ENCODE measurements around the gene FRAS1. TPM values are rescaled to one million over a fixed set of nuclear protein-coding genes. Genes with fewer than 3 reads are reported as not detected.
"Not testable (repeated sequence)": the region's sequence is repeated elsewhere in the genome, so short reads cannot be mapped to it uniquely, and the experiment has no call there.

FRAS1 gene
- total RNA-seq, 1 donor from 2014 or later: 163 TPM

- Mint-ChIP-seq H3K9me3 (ENCODE audit: low read depth) (no peaks in the 10 kb centered on the region), H3K27me3 (no peaks in the 10 kb centered on the region), H3K27ac (no peak overlapping the region), H3K4me1 (ENCODE audit: low read depth) (peaks cover 20% of the 10 kb centered on the region), H3K36me3 (ENCODE audit: insufficient read depth) (peaks cover 30% of the 10 kb centered on the region), H3K4me3 (ENCODE audit: low read depth) (no peak overlapping the region)
- TF ChIP-seq CTCF (IDR thresholded peaks at IDR 0.05; ENCODE audit: unreplicated experiment): no peak
- DNase-seq (ENCODE audit: low spot score, unreplicated experiment): no peak
Measured at GRCh38 chr4:78298618-78299017, 241.5 kb downstream of the FRAS1 start.

GRCh38 chr4:78299565-78299972 is 242.4 kb downstream of the FRAS1 start:
- peaks cover 32% of the 10 kb centered on the region for H3K36me3 Mint-ChIP-seq (ENCODE audit: insufficient read depth)
- H3K27ac Mint-ChIP-seq: peak overlapping the region; percentile 39
- no peak overlapping the region for H3K4me3 Mint-ChIP-seq (ENCODE audit: low read depth)
- H3K9me3 Mint-ChIP-seq (ENCODE audit: low read depth): no peaks in the 10 kb centered on the region
- H3K4me1 Mint-ChIP-seq (ENCODE audit: low read depth): peaks cover 16% of the 10 kb centered on the region
- no peaks in the 10 kb centered on the region for H3K27me3 Mint-ChIP-seq
- no peak for DNase-seq (ENCODE audit: low spot score, unreplicated experiment)
- TF ChIP-seq CTCF (IDR thresholded peaks at IDR 0.05; ENCODE audit: unreplicated experiment): no peak

GRCh38 chr4:78307263-78307662 is 250.1 kb downstream of the FRAS1 start:
- not testable (repeated sequence) for H3K4me1 Mint-ChIP-seq (ENCODE audit: low read depth); DNase-seq (ENCODE audit: low spot score, unreplicated experiment); H3K27ac Mint-ChIP-seq; H3K4me3 Mint-ChIP-seq (ENCODE audit: low read depth); H3K27me3 Mint-ChIP-seq; H3K9me3 Mint-ChIP-seq (ENCODE audit: low read depth)
- peaks cover 38% of the 10 kb centered on the region for H3K36me3 Mint-ChIP-seq (ENCODE audit: insufficient read depth)

DNA sequence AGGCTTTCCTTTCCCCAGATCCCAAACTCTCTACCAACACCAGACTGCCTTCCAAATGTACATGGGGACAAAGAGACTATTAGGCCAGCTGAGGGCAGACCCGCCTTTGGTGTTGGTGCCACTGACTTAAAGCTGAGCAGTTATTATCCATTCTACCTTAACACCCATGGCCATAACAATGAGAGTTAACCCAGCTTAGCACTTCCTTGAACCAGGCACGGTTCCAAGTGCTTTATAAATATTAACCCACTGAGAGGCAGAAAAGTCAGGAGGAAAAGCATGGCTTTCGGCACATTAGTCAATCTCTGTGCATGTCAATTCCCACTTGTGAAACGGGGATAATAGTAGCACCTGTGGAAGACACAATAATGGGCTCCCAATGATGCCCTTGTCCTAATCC is 251.4 kb downstream of the FRAS1 start:
- peaks cover 6% of the 10 kb centered on the region for H3K4me1 Mint-ChIP-seq (ENCODE audit: low read depth)
- no peak for TF ChIP-seq CTCF (IDR thresholded peaks at IDR 0.05; ENCODE audit: unreplicated experiment)
- peaks cover 37% of the 10 kb centered on the region for H3K36me3 Mint-ChIP-seq (ENCODE audit: insufficient read depth)
- DNase-seq (ENCODE audit: low spot score, unreplicated experiment): no peak
- no peak overlapping the region for H3K4me3 Mint-ChIP-seq (ENCODE audit: low read depth)
- H3K9me3 Mint-ChIP-seq (ENCODE audit: low read depth): no peaks in the 10 kb centered on the region
- H3K27ac Mint-ChIP-seq: peak overlapping the region; percentile 57
- no peaks in the 10 kb centered on the region for H3K27me3 Mint-ChIP-seq

- no peak for TF ChIP-seq CTCF (IDR thresholded peaks at IDR 0.05; ENCODE audit: unreplicated experiment)
- H3K27ac Mint-ChIP-seq: peak overlapping the region; percentile 47
Measured at GRCh38 chr4:78309352-78309751, 252.2 kb downstream of the FRAS1 start.

GRCh38 chr4:78310007-78310739 is 253.1 kb downstream of the FRAS1 start:
- no peak for DNase-seq (ENCODE audit: low spot score, unreplicated experiment)
- Mint-ChIP-seq H3K27ac (no peak overlapping the region), H3K4me1 (ENCODE audit: low read depth) (peaks cover 6% of the 10 kb centered on the region), H3K4me3 (ENCODE audit: low read depth) (no peak overlapping the region), H3K9me3 (ENCODE audit: low read depth) (no peaks in the 10 kb centered on the region), H3K27me3 (no peaks in the 10 kb centered on the region), H3K36me3 (ENCODE audit: insufficient read depth) (peaks cover 42% of the 10 kb centered on the region)
- TF ChIP-seq CTCF (IDR thresholded peaks at IDR 0.05; ENCODE audit: unreplicated experiment): no peak

More at GRCh38 chr4:78309352-78309751, 252.2 kb downstream of the FRAS1 start:
- H3K4me1 Mint-ChIP-seq (ENCODE audit: low read depth): peaks cover 6% of the 10 kb centered on the region
- no peak for DNase-seq (ENCODE audit: low spot score, unreplicated experiment)
- no peaks in the 10 kb centered on the region for H3K27me3 Mint-ChIP-seq
- no peaks in the 10 kb centered on the region for H3K9me3 Mint-ChIP-seq (ENCODE audit: low read depth)
- no peak overlapping the region for H3K4me3 Mint-ChIP-seq (ENCODE audit: low read depth)
- peaks cover 41% of the 10 kb centered on the region for H3K36me3 Mint-ChIP-seq (ENCODE audit: insufficient read depth)

Data from progenitor cell of endocrine pancreas (in vitro differentiated cells).